ENCODE results near the gene CDHR2.

- no peak for TF ChIP-seq EZH2 (IDR thresholded peaks at IDR 0.05; ENCODE audit: insufficient read depth, poor library complexity, severe bottlenecking)
- no peak for TF ChIP-seq EZH2phosphoT487 (IDR thresholded peaks at IDR 0.05; ENCODE audit: insufficient read depth, low read depth)
Observed at GRCh38 chr5:176608937-176609723, 60.0 kb downstream of the CDHR2 start.
